HG03575 (cell line): ENCODE results near the gene CCDC159.

Source experiments
- ATAC-seq: cut with Tn5 transposase; IDR thresholded peaks from one replicate; pipeline ENCODE4 v1.9.1; 2021; ENCODE audit not compliant: unreplicated experiment, insufficient number of reproducible peaks, low FRiP score; ENCODE audit errors: extremely low read depth

CCDC159 gene

GRCh38 chr19:11380653-11381537, 34.6 kb downstream of the CCDC159 start:
- peak; percentile 40 for ATAC-seq

- no peak for ATAC-seq
Measured at GRCh38 chr19:11382898-11383705, 36.8 kb downstream of the CCDC159 start.

- no peak for ATAC-seq
Measured at GRCh38 chr19:11383706-11384048, 37.4 kb downstream of the CCDC159 start.

- ATAC-seq = no peak
Measured at GRCh38 chr19:11384778-11385129, 38.4 kb downstream of the CCDC159 start.

GRCh38 chr19:11387162-11388034, 41.1 kb downstream of the CCDC159 start:
- no peak for ATAC-seq

GRCh38 chr19:11390359-11390758, 44.0 kb downstream of the CCDC159 start:
- ATAC-seq = no peak

- no peak for ATAC-seq
Measured at GRCh38 chr19:11390933-11391680, 44.8 kb downstream of the CCDC159 start.

GRCh38 chr19:11397089-11397610, 50.8 kb downstream of the CCDC159 start:
- no peak for ATAC-seq

- no peak for ATAC-seq
Measured at GRCh38 chr19:11399667-11400066, 53.3 kb downstream of the CCDC159 start.

- no peak for ATAC-seq
Measured at GRCh38 chr19:11400798-11401197, 54.5 kb downstream of the CCDC159 start.

- no peak for ATAC-seq
Measured at GRCh38 chr19:11401808-11402543, 55.7 kb downstream of the CCDC159 start.
